Right renal pelvis (tissue), 4 donors: ENCODE measurements around the gene ACCSL. TPM values are rescaled to one million over a fixed set of nuclear protein-coding genes. Genes with fewer than 3 reads are reported as not detected.

ENCODE experiments used
- DNase-seq, 4 donors: peaks; one replicate each; pipeline ENCODE4 v3.0.0-alpha.2; 2013; ENCODE audit warnings: low read depth in 4 of 4, low spot score in 3 of 4, missing footprints in 1 of 4
- polyA plus RNA-seq, 4 donors: library from polyadenylated mRNA; unstranded; fragments of 120-200 nt; gene quantifications; one replicate each; pipeline ENCODE4 v1.2.1, GENCODE V29; 2013; ENCODE audit not compliant: insufficient read length in 4 of 4

Gene ACCSL
- under 1 TPM in 1 of 4 donors, not detected in 3; 0.05 TPM for polyA plus RNA-seq

DNA sequence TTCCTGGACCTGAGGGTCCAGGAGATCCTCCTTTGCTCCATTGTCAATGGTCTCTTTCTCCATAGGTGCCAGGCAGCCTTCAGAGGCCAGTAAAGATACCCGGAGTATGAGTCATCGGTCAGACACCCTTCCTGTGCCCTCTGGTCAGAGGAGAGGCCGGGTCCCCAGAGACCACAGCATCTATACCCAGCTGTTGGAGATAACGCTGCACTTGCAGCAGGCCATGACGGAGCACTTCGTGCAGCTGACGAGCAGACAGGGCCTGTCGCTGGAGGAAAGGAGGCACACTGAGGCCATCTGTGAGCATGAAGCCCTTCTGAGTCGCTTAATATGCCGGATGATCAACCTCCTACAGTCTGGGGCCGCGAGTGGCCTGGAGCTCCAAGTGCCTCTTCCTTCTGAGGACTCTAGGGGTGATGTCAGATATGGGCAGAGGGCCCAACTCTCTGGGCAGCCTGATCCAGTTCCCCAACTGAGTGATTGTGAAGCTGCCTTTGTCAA lies at the start of gene ACCSL:
Gene ACCSL, plus strand, starts transcription at position 51 of the 501 bp plus-strand sequence. Its CDS starts 56 bp downstream, at position 107.
- DNase-seq: no peak

DNA sequence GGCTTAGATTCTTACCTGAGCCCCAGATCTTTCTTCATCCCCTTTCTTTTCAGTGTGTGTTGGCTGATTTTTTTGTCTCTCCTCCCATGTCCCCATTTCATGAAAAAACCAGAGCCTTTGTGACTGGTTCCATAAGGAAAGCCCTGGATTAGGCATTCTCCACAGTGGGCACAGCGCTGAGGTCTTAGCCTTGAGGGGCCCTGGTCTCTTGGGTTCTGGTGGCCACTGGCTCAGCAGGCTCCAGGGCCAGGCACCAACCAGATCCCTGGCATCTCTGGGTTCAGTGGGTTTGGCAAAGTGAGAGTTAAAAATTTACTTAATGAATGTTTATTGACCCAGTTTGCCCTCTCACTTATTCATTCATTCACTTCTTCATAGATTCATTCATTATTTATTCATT lies 49.5 kb upstream of the ACCSL start:
- DNase-seq: no peak

DNA sequence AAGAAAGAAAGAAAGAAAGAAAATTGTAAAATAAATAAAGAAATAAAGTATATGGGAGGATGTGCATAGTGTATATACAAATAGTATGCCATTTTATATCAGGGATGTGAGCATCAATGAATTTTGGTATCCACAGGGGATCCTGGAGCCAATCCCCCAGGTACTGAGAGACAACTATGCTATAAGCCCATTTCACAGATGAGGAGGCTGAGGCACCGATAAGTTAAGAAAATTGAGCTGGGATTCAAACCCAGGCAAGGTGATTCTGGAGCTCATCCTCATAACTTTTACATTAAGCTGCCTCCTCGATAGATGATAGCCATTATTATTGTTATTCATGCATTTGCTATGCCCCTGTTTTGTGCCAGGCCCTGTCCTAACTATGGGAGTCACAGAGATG lies 47.0 kb upstream of the ACCSL start:
- no peak for DNase-seq

DNA sequence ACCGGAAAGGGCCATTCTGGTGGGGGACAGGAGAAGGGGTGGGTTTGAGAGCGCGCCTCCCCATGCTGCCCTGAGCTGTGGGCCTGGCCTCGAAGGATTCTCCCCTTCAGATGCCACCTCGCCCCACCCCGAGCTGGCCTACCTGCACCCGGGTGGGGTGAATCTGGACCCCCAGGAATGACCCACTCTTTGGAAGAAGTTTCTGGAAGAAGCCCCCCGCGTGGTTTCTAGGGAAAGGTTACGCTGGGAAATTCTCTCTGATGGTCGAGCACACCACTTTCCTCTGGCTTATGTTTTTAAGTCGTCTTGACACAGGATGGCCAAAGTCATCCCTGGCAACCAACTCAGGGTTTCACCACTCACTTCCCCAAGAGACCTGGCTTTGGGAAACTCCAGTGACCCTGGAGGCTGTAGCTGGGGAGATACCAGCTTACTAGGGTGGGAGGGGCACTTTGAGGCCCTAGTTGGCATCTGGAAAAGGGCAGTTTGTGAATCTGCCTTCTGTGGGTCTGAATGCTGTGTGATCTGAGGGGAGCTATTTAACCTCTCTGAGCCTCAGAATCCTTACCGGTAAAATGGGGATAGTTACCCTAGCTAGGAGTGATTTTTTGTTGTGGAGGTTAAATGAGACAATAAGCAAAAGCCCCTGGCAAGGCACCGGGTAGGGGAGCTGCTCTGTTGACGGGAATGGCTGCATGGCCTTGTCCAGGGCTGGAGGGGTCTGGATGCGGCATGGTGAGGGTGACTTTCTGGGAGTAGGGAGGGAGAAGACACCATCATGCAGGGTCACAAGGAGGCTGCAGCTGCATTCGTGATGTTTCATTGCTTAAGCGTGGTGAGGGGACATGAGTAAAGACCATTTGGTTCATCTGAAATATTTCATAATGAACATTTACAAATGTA lies 45.3 kb upstream of the ACCSL start:
- DNase-seq: no peak

DNA sequence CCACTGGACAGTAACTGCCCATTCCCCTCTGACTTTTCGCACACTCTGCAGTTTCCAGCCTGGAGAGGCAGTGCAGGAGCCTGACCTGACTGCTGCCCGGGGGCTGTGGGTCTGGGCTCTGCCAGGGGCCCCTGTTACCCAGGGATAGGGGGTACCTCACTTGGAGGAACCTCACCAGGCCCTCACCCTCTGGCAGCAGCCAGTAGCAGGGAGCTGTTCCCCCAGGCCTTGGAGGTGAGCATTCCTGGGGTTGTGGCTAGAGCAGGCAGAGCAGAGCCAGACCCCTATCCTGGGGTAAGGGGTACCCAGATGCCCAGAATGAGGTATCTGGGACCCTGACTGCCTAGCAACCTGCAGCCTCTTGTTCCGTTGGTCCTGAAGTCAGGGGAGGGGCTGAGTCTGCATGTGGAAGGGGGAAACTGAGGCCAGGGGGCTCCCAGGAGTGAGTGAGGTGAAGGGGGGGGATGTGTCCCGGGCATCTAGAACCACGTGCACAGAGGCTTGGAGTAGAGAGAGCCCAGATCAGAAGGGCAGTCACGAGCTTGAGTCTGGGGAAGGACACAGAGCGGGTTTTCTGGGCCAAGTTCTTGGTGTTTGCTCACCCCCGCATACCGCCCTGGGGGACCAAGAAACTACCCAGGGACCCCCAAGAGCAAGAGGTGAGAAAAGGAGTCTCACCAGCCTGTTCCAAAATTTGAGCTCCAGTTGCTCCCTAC lies 43.9 kb upstream of the ACCSL start:
- DNase-seq: no peak

DNA sequence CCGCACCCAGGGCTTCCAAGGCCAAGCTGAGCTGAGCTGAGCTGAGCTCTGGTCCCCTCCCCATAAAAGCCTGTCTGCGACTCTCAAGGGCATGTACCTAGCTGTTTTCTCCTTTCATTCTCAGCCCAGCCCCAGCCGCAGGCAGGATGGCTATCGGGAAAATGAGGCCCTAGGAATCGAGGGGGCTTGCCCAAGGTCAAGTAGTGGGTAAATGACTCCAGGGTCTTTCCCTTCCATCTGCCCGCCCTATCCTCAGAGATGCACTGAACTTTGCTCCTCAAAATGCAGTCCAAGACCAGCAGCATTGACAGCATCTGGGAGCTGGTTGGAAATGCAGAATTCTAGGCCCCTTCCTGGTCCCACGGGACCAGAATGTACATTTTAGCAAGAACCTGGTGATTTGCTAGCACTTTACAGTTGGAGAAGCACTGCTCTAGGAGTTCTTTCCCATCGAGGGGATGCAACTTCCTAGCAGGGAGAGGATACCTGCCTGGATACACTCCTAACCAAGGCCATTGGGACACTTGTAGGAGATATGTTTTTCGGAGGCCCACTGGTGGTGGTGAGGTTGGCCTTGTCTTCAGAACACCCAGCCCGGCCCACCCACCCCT lies 43.2 kb upstream of the ACCSL start:
- DNase-seq: no peak

DNA sequence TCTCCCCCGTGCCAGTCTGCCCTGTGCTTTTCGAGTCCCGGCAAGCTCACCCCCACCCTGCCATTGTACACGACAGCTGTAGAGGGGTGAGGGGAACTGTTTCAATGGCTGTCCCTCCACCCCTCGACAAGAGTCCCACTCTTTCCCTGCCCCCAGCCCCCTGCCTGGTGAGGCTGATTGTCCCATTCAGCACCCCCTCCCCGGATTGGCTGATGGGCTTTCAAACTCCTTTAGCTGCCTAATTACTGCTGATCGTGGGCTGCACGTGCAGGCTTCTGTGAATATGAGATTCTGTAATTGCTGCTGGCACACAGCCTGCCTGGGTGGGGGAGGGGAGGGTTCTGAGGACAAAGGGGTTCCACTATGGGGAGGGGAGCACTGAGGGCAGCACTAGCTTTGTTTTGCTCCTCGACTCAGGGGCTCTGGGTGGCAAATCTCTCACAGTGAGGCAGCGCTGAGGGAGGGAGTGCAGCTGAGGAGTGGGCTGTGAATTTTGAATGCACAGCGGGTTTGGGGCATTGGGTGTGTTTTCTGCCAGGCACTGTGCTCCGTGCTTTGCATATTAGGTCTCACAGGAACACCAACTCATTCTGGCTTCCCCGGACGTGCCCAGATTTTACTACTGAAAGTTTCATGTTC lies 42.6 kb upstream of the ACCSL start:
- no peak for DNase-seq

DNA sequence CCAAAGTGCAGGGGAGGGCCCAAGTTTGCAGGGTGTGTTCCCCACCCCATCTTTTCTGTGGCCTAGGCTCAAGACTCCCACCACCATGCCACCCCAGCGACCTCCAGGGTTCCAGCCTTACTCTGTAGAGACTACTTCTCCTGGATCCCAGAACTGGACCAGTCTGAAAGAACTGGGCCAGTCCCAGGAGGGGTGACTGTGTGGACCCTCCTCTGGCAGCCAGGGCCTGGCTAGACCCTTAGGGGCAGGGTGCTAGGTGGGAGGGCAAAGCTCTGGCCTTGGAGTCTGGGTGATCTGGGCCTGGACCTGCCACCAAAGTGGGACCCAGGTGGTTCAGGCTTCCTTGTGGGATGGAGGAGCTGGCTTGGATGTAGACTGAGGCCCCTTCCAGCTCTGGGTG lies 41.8 kb upstream of the ACCSL start:
- DNase-seq: no peak

DNA sequence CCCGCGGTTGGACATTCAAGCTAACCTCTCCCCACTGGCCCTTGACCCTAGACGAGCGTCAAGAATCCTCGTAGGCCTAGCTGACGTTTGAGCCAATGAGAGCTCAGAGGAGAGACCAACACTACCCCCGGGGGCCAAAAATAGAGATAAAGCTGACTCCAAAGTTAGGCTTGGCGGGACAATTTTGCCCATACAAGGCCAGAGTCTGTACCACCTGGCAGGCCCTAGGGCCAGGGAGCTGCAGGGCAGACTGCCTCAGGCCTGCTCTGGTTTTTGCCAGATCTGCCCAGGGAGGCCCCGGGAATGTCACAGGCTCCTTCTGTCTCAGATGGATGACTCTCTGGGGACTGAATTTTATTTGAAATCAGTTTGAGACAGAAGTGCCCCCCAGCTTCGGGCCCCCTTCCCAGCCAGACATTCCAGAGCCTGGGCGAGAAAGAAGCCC lies 40.8 kb upstream of the ACCSL start:
- no peak for DNase-seq

DNA sequence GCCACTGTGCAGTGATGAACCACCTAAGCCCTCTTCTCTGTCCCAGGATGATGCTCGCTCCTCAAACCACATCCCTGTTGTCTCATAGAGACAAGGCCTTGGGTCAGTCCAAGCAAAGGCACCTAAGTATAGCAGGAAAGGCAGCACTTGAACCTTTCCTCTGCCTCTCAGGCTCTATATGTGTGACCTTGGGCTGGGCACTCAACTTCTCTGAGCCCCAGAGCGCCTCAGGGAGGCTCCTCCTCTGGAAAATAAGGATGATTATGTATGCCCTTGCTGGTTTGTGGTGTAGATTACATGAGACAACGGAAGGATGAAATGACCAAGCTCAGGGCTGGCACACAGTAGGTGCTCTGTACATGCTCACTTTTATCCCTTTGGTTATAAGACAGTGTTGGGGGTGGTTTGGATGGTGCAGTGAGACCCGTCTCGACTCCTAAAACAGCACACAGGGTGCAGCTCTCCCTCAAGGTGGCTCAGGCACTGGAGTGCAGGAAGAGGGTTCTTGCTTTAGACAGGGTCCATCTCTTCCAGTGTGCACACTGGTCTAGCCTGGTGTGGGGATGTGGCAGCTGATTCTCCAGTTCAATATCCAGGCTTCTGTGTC lies 40.2 kb upstream of the ACCSL start:
- DNase-seq: no peak

DNA sequence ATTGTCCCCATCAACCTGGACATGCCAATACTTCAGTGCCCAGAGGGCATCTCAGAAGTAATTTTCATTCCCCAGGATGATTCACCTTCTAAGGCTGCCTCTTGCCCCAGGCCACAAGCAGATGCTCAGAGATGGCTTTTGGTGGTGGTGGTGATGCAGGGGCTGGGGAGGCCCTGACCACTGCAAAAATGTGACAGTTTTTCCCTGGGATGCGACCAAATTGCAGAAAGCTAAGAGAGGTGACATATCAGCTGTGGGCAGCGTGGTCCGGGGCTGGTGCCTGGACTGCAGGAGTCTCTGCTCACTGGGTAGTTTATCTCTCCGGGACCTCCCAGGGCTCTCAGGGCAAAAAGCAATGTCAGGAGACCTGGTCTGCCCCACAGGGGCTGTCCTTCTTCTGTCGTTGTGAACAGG lies 39.7 kb upstream of the ACCSL start:
- no peak for DNase-seq

DNA sequence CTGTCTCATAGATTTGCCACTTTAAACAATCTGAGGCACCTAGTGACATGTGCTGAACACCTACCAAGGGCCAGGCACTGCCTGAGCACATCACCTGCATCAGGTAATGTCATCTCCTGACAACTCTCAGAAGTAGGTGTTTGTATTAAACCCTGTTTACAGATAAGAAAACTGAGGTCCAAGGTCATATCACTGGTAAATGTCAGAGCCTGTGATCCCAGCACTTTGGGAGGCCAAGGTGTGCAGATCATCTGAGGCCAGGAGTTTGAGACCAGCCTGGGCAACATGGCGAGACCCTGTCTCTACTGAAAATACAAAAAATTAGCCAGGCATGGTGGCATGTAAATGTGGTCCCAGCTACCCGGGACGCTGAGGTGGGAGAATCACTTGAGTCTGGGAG lies 39.1 kb upstream of the ACCSL start:
- no peak for DNase-seq

DNA sequence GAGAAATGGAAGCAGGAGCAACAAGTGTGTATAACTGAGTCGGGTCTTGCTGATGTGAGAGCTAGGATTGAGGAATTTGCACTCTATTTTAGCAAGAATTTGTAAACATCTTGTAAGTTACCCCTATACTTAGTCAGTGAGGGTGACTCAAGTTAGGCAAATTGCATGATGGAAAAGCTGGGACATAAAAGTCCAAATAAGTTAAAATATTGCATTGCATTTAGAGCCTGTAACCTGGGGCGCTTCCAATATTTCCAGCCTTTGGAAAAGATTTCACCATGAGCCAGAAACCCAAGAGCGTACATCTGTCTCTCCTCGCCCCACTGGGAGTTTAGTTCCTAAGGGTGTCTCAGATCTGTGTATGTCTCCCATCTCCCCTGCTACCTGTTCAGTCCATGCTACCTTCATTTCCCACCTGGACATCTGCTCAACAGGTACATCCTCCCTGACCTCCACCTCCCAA lies 37.0 kb upstream of the ACCSL start:
- no peak for DNase-seq

DNA sequence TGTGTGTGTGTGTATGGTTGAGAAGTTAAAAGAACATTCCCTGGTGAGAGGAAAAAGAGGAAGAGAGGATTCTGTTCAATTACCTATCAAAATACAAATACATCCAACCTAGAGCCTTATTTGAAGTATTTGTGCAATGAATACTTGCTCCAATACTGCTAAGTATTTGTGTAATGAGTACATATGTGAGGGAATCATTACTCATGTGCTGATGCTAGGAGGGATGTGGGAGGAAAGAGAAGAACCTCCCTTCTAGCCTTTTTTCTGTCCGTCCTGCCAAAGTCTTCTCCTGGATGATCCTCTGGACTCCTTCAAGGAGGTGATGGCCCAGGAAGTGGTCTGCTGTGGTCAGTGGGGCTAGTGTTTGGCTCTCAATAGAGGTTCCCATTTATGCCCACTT lies 36.0 kb upstream of the ACCSL start:
- DNase-seq: no peak

DNA sequence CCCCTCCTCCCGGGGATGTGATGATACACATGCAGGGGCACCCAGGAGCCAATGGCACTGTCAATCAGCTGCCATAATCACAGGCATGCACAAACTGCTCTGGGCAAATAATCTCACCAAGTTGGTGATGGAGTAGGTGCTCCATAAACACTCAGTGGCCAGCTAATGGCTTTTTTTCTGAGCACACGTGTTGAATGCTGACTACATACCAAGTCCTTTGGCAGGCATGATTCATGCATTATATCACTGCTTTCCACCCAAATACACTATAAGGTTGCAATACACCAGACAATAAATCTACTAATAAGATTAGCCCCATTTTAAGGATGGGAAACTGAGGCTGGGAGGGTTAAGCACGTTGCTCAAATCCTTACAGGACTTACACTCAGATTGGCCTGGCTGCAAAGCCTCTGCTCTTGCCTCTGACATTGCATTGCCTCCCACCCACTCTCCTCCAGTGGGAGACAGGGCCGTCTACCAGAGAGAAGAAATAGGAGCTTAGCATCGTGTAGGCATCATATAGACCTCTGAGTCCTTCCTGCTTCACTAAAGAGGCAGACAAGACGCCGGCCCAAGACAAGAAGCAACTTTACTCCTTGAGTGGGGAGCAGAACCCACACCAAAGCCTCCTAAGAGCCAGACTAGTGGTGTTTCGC lies 32.7 kb upstream of the ACCSL start:
- no peak for DNase-seq

DNA sequence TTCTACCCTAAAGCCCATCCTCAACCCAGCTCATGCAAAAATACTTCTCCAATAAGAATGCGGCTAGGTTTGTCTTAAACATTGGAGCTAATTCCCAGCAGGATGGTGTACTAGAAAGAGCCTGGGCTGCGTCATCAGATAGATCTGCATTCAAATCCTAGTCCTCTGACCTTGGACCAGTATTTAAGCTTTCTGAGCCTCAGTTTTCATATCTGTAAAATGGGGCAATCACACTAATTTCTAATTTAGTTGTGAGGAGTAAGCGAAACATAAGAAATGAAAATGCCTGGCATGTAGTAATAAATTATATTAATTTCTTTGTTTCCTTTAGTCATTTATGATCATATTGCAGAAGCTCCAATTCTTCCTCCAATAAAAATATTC lies 32.2 kb upstream of the ACCSL start:
- no peak for DNase-seq

DNA sequence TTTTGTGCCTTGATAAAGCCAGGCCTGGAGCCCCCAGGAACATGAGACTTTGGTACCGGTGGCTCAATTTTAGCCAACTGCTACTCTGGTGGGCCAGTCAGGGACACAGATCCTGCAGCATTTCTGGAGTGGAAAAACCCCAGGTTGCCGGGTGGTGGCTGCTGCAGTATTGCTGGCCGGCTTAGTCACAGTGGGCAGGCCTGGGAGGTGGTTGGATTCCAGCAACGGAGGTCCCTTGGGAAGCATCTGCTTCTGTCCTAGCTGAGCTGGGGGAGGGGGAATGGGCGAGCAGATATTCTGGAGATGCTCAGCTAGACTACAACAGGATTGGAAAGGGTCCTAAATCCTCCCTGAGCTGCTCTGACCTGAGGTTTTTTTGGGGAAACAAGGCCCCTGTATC lies 31.6 kb upstream of the ACCSL start:
- DNase-seq: no peak

DNA sequence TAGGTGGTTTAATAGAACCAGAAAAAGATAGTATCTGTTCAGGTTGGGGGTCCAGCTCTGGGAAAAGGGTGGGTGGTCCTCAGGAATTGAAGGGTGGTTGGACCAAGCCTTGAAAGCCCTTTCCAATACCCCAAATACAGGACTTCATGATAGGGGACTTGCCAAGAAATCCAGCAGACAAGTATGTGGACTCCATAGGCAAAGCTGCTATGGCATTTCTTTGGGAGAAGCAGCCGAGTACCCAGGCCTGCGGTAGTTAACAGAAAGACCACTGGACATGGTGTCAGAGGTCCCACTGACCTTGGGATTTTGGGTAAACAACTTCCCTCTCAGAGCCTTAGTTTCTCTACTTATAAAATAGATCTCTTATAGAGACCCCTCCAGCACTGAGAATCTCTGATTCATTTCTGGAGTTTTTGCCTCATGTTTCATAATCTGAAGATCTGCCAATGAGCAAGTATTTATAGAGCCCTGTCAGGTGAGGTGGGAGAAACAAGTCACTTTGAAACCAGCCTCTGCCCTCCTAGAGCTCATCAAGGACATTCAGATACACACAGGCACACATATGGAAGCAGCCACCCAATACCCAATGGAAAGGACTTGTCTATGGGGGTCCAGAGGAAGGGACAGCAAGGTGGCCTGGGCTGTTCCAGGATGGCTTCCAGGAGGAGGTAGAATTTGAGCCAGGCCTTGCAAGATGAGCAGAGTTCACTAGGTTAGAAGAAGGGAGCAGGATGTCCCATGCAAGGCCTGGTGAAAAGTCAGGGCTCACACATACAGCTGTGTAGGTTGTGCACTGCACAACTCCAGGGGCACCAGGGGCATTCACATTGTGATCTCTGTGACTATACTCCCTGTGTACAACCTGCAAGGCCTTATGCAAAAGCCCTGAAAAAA lies 31.0 kb upstream of the ACCSL start:
- DNase-seq: no peak
